Measurements from ENCODE around the gene PCSK6. TPM values are rescaled to one million over a fixed set of nuclear protein-coding genes. Genes with fewer than 3 reads are reported as not detected.

Gene PCSK6
- total and polyA plus RNA-seq, 2 of the 8 experiments (the other 6 are each of a cell fraction or from before 2014, with no cell fraction given) = 1.9 to 4.0 TPM

GRCh38 chr15:101294731-101295606 is 194.5 kb downstream of the PCSK6 start, which contains the start of gene SNRPA1:
TSS of gene SNRPA1 (minus strand) at chr15:101295248. CDS start at chr15:101295178, 70 bp downstream.
- Histone ChIP-seq H3K56ac (replicated peaks; ENCODE audit: insufficient read length, low read depth, low read length) (peak within 1 kb of the TSS; percentile 72), H3K23ac (ENCODE audit: insufficient read length) (no peak within 1 kb of the TSS), H2BK20ac (ENCODE audit: low read length) (no peak within 1 kb of the TSS), H3K36me3 (ENCODE audit: control insufficient read depth in 2 of 4, insufficient read depth in 4 of 4, low read length in 3 of 4) (peaks cover 0 to 11% (median 0%) of the 10 kb centered on the region in 4 experiments; a peak in 3 of 8 replicates), H2BK5ac (ENCODE audit: low read depth, low read length) (peak within 1 kb of the TSS; percentile 53), H3K23me2 (ENCODE audit: low read depth, low read length) (peaks cover 6% of the 10 kb centered on the region; the same call in 1 of the 2 replicates), H2BK12ac (ENCODE audit: low read depth, low read length) (no peak within 1 kb of the TSS), H3K18ac (ENCODE audit: extremely low read depth, low read length) (peak within 1 kb of the TSS; percentile 62), H2AK5ac (ENCODE audit: low read depth, low read length) (no peak within 1 kb of the TSS), H4K8ac (ENCODE audit: extremely low read depth, insufficient read depth, low read length) (peak within 1 kb of the TSS; percentile 95), H4K5ac (ENCODE audit: insufficient read length, low read depth, low read length) (peak within 1 kb of the TSS; percentile 82), H3K9me3 (ENCODE audit: insufficient read depth in 2 of 2, low read depth in 1 of 2, low read length in 1 of 2) (no peaks in the 10 kb centered on the region), H3K79me2 (ENCODE audit: control insufficient read depth in 1 of 2, insufficient read depth in 2 of 2, low read length in 2 of 2) (peaks cover 26 to 48% of the 10 kb centered on the region in 2 experiments), H3K14ac (ENCODE audit: insufficient read length) (no peak within 1 kb of the TSS), H3K4me2 (ENCODE audit: insufficient read depth in 1 of 2, low read depth in 2 of 2, low read length in 2 of 2) (peak within 1 kb of the TSS; percentile 72 to 73), H2AFZ (ENCODE audit: low read length) (peak within 1 kb of the TSS; percentile 87; the same call in 1 of the 2 replicates), H3K79me1 (ENCODE audit: low read depth, low read length) (peaks cover 6% of the 10 kb centered on the region), H4K91ac (replicated peaks; ENCODE audit: insufficient read length, low read length) (no peak within 1 kb of the TSS), H2BK15ac (ENCODE audit: low read length) (no peak within 1 kb of the TSS), H3K4me1 (replicated peaks in 1 of 4; ENCODE audit: control insufficient read depth in 3 of 4, insufficient read depth in 4 of 4, low read length in 3 of 4) (peaks cover 3 to 5% (median 4%) of the 10 kb centered on the region in 4 experiments; a peak in 4 of 7 replicates), H3K9ac (replicated peaks in 1 of 4; ENCODE audit: extremely low read depth in 1 of 4, low read depth in 3 of 4, low read length in 3 of 4) (peak within 1 kb of the TSS; percentile 79 to 93 (median 88)), H4K20me1 (replicated peaks in 1 of 2; ENCODE audit: control insufficient read depth in 1 of 2, insufficient read depth in 2 of 2, low read length in 2 of 2) (peaks cover 9 to 11% of the 10 kb centered on the region in 2 experiments), H3K4me3 (ENCODE audit: extremely low read depth in 1 of 4, insufficient read depth in 2 of 4, low read depth in 3 of 4, low read length in 4 of 4) (peak within 1 kb of the TSS; percentile 93 to 98 (median 94)), H3K27ac (ENCODE audit: low read depth, low read length) (peak within 1 kb of the TSS; percentile 46), H3K4ac (replicated peaks; ENCODE audit: insufficient read length, low read depth, low read length) (peak within 1 kb of the TSS; percentile 14), H2BK120ac (replicated peaks; ENCODE audit: low read depth, low read length) (no peak within 1 kb of the TSS), H3K27me3 (replicated peaks in 1 of 4; ENCODE audit: control insufficient read depth in 3 of 4, extremely low read depth in 1 of 4, insufficient read depth in 3 of 4, low read length in 3 of 4) (no peaks in the 10 kb centered on the region)
- WGBS, 2 experiments (ENCODE audit: extremely low coverage in 1 of 2, insufficient coverage in 1 of 2, insufficient read length in 1 of 2, insufficient replicate concordance in 2 of 2, low coverage in 1 of 2, low lambda C conversion rate in 2 of 2, missing lambda C conversion rate in 1 of 2) = 1% methylated on average over 69 of the region's 87 CpGs; no CpG with 5 or more reads in 1 of the 2 experiments
- FAIRE-seq (no peak), DNase-seq (ENCODE audit: low read depth in 1 of 2, low spot score in 2 of 2) (peak; percentile 66 to 96)
- CTCF ChIA-PET (ENCODE audit: partially characterized antibody) = interaction anchor here (0.7 to 2.8 kb wide), 13 partner anchors 8 to 378 kb away, joined by 3 to 21 read pairs (median 3); no protein-coding TSS in a partner anchor
- POLR2A ChIA-PET (ENCODE audit: partially characterized antibody) = interaction anchor here (0.6 to 2.2 kb wide), 14 partner anchors 8 to 693 kb away, joined by 3 to 9 read pairs (median 3); partner anchors contain the start of genes ASB7 and LINS1
- no peak for TF ChIP-seq CBX5 (IDR thresholded peaks at IDR 0.05; ENCODE audit: low read depth, low read length)
- peak; percentile 92 to 98; a peak in 3 of 4 replicates for TF ChIP-seq SIN3A (conservative IDR thresholded peaks at IDR 0.05 in 1 of 2, IDR thresholded peaks at IDR 0.05 in 1 of 2; ENCODE audit: low read depth in 1 of 2, low read length in 2 of 2)
- TF ChIP-seq SRF (IDR thresholded peaks at IDR 0.05; ENCODE audit: low read depth, low read length) = peak; percentile 96
- no peak for TF ChIP-seq NANOG (IDR thresholded peaks at IDR 0.05; ENCODE audit: insufficient read depth, low read depth, low read length, poor library complexity, severe bottlenecking)
- peak; percentile 59 for TF ChIP-seq POLR2AphosphoS5 (IDR thresholded peaks at IDR 0.05; ENCODE audit: low read depth, low read length)
- TF ChIP-seq TAF7 (optimal IDR thresholded peaks at IDR 0.05; ENCODE audit: borderline replicate concordance, low read depth, low read length) = peak; percentile 55
- TF ChIP-seq GTF2F1 (IDR thresholded peaks at IDR 0.05; ENCODE audit: borderline replicate concordance, low read depth, low read length) = no peak
- TF ChIP-seq SAP30 (IDR thresholded peaks at IDR 0.05; ENCODE audit: insufficient read depth, insufficient replicate concordance, low read length) = peak; percentile 43
- TF ChIP-seq SP1 (IDR thresholded peaks at IDR 0.05; ENCODE audit: low read depth, low read length) = peak; percentile 52; the same call in 1 of the 2 replicates
- peak; percentile 95 for TF ChIP-seq RBBP5 (IDR thresholded peaks at IDR 0.05; ENCODE audit: borderline replicate concordance, low read depth, low read length)

Data from H1 (cell line).